Loucy (cell line): Measurements from ENCODE around the gene RNF7.

Experiments used
- H2AFZ ChIP-seq: fragments of 200-600 bp; sonication (generic); 2 replicates; pipeline ENCODE4 v1.6.0; 2016; ENCODE audit warnings: antibody characterized with exemption, mild to moderate bottlenecking, low read length, moderate library complexity
- H3F3A ChIP-seq: fragments of 200-600 bp; 2 replicates; pipeline ENCODE4 v1.6.0; 2016; ENCODE audit warnings: antibody characterized with exemption, low read depth, mild to moderate bottlenecking
- H3K27me3 ChIP-seq: fragments of 200-600 bp; sonication (generic); 2 replicates; pipeline ENCODE4 v1.6.1; 2014; ENCODE audit warnings: low read length, mild to moderate bottlenecking; ENCODE audit not compliant: insufficient read depth, poor library complexity, severe bottlenecking
- H3K36me3 ChIP-seq: fragments of 200-600 bp; sonication (generic); 2 replicates; pipeline ENCODE4 v1.6.1; 2016; ENCODE audit warnings: low read length; ENCODE audit not compliant: insufficient read depth
- H3K4me1 ChIP-seq: fragments of 200-600 bp; sonication (generic); 2 replicates; pipeline ENCODE4 v1.5.1; 2014; ENCODE audit warnings: low read length, mild to moderate bottlenecking; ENCODE audit not compliant: insufficient read depth, poor library complexity, severe bottlenecking
- H3K4me2 ChIP-seq: fragments of 200-600 bp; sonication (generic); 2 replicates; pipeline ENCODE4 v1.6.0; 2014; ENCODE audit warnings: antibody characterized with exemption, low read length, low read depth, mild to moderate bottlenecking; ENCODE audit not compliant: poor library complexity, severe bottlenecking
- H3K4me3 ChIP-seq: fragments of 200-600 bp; sonication (generic); 2 replicates; pipeline ENCODE4 v1.5.1; 2014; ENCODE audit warnings: low read length, mild to moderate bottlenecking, mixed read lengths; ENCODE audit not compliant: poor library complexity, severe bottlenecking
- H3K79me2 ChIP-seq: fragments of 200-600 bp; sonication (generic); 2 replicates; pipeline ENCODE4 v1.6.1; 2014; ENCODE audit warnings: low read length; ENCODE audit not compliant: insufficient read depth
- H3K9ac ChIP-seq: fragments of 200-600 bp; sonication (generic); 2 replicates; pipeline ENCODE4 v1.6.0; 2014; ENCODE audit warnings: mild to moderate bottlenecking, low read depth, low read length, moderate library complexity; ENCODE audit not compliant: poor library complexity, severe bottlenecking
- H3K9me2 ChIP-seq: fragments of 200-600 bp; sonication (generic); replicated peaks from 2 replicates; pipeline ENCODE4 v1.6.1; 2016; ENCODE audit warnings: low read depth, low read length, mixed read lengths
- H3K9me3 ChIP-seq: fragments of 200-600 bp; sonication (generic); 2 replicates; pipeline ENCODE4 v1.6.1; 2014; ENCODE audit warnings: mild to moderate bottlenecking, antibody characterized with exemption, low read length, low read depth; ENCODE audit not compliant: insufficient read depth
- H4K20me1 ChIP-seq: fragments of 200-600 bp; sonication (generic); 2 replicates; pipeline ENCODE4 v1.6.0; 2014; ENCODE audit warnings: antibody characterized with exemption, low read length, mild to moderate bottlenecking; ENCODE audit not compliant: insufficient read depth, poor library complexity, severe bottlenecking
- EZH2phosphoT487 ChIP-seq: fragments of 200-600 bp; IDR thresholded peaks from 2 replicates; pipeline ENCODE4 v1.6.1; 2018; ENCODE audit warnings: antibody characterized with exemption, mild to moderate bottlenecking, moderate library complexity, borderline replicate concordance
- TF ChIP-seq, protein P1 (sequence below): fragments of 200-600 bp; sonication (generic); conservative IDR thresholded peaks from 2 replicates; pipeline ENCODE4 v1.5.1; 2014; ENCODE audit warnings: mild to moderate bottlenecking, antibody characterized with exemption, low read length

The RNF7 gene

DNA sequence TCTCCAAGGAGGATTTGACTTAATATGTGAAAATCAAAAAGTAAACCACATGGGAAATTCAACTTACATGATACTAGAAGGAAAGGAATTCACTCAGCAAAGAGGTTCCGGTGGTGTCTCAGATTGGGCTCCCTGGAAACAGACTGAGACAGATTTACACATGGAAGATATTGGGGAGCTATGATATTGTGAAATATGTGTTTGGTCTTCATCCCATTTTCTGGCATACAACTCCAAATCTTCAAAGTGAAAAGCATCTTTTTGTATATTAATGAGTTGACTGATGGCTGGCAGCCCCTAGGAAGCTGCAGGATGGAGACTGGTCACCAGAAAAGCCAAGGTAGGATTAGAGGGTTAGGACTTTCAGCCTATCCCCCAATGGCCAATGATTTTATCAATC, 54.4 kb downstream of the RNF7 start:
- Histone ChIP-seq H3K9ac (no peak overlapping the region), H3K36me3 (no peaks in the 10 kb centered on the region), H2AFZ (no peak overlapping the region), H3K4me3 (no peak overlapping the region), H3F3A (peaks cover 12% of the 10 kb centered on the region), H3K4me1 (peaks cover 33% of the 10 kb centered on the region), H3K9me3 (no peaks in the 10 kb centered on the region), H3K27me3 (no peaks in the 10 kb centered on the region), H3K4me2 (no peak overlapping the region), H4K20me1 (no peaks in the 10 kb centered on the region), H3K79me2 (no peaks in the 10 kb centered on the region), H3K9me2 (no peaks in the 10 kb centered on the region)
- no peak for TF ChIP-seq EZH2phosphoT487
- TF ChIP-seq, protein P1, sequence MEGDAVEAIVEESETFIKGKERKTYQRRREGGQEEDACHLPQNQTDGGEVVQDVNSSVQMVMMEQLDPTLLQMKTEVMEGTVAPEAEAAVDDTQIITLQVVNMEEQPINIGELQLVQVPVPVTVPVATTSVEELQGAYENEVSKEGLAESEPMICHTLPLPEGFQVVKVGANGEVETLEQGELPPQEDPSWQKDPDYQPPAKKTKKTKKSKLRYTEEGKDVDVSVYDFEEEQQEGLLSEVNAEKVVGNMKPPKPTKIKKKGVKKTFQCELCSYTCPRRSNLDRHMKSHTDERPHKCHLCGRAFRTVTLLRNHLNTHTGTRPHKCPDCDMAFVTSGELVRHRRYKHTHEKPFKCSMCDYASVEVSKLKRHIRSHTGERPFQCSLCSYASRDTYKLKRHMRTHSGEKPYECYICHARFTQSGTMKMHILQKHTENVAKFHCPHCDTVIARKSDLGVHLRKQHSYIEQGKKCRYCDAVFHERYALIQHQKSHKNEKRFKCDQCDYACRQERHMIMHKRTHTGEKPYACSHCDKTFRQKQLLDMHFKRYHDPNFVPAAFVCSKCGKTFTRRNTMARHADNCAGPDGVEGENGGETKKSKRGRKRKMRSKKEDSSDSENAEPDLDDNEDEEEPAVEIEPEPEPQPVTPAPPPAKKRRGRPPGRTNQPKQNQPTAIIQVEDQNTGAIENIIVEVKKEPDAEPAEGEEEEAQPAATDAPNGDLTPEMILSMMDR: no peak

DNA sequence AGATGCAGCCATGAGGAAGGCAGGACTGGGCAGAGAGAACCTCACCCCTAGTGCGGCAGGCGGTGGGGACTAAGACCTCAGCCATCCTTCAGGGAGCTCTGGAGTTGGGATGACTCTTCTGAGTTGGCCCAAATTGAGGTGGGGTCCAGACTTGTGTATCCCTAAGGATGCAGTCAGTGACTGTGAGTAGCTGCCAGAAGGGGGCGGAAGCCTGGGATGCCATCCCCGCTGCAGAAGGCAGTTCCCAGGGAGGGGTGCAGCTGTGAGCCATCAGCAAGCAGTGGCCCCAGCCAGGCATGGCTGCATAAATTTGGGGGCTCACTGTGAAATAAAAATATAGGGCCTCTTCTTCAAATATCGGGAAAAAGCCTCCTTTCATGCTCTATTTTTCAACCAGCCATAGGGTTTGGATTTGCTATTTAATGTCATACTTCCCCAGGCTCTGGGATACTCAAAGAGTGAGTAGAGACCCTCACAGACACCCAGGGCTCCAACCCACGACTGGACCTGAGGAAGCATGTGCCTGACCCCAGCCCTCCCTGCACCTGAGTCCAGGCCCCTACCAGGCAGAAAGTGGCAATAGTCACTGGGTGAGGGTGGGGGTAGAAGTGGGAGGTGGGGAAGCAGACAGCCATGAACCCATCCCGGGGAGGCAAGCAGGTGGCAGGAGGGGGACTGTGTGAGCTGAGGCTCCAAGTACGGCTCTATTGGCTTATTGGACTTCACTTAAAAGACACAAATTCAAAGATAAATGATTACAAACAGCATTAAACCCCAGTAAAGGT, 55.6 kb downstream of the RNF7 start:
- H3K27me3 ChIP-seq: no peaks in the 10 kb centered on the region
- H3K79me2 ChIP-seq: peaks cover 7% of the 10 kb centered on the region; the same call in 1 of the 2 replicates
- no peak overlapping the region for H2AFZ ChIP-seq
- no peak overlapping the region for H3K9ac ChIP-seq
- H3K9me2 ChIP-seq: no peaks in the 10 kb centered on the region
- H3K4me3 ChIP-seq: no peak overlapping the region
- no peaks in the 10 kb centered on the region for H4K20me1 ChIP-seq
- H3K4me1 ChIP-seq: peaks cover 45% of the 10 kb centered on the region
- TF ChIP-seq, protein P1: 0 out of 2 replicates have a peak, but pooled peaks have one; percentile 11
- no peak for TF ChIP-seq EZH2phosphoT487
- H3K4me2 ChIP-seq: no peak overlapping the region
- H3K9me3 ChIP-seq: no peaks in the 10 kb centered on the region
- peaks cover 12% of the 10 kb centered on the region for H3F3A ChIP-seq
- H3K36me3 ChIP-seq: no peaks in the 10 kb centered on the region

DNA sequence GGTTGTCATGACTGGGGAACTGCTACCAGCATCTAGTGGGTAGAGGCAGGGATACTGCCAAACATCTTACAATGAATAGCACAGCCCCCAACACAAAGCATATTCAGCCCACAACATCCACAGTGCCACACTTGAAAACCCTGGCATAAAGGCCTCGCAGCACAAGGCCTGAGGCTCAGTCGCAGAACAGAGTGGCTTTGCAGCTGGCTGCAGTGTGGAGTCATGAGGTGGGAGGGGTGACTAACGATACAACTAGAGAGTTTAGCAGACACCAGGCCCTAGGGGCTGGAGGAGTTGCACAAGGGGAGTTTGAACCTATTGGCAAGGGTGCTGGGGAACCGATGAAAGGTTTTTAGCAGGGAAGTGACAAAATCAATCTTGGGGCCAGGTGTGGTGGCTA, 57.2 kb downstream of the RNF7 start:
- H3K4me3 ChIP-seq: no peak overlapping the region
- no peaks in the 10 kb centered on the region for H3K27me3 ChIP-seq
- H3K9me3 ChIP-seq: no peaks in the 10 kb centered on the region

More for the DNA sequence above, 57.2 kb downstream of the RNF7 start:
- H3K4me2 ChIP-seq: peak overlapping the region; percentile 92
- H4K20me1 ChIP-seq: no peaks in the 10 kb centered on the region
- peaks cover 12% of the 10 kb centered on the region for H3F3A ChIP-seq
- no peaks in the 10 kb centered on the region for H3K9me2 ChIP-seq
- peaks cover 7% of the 10 kb centered on the region; the same call in 1 of the 2 replicates for H3K79me2 ChIP-seq
- 0 out of 2 replicates have a peak overlapping the region, but pooled peaks have one; percentile 13 for H2AFZ ChIP-seq
- TF ChIP-seq, protein P1: no peak
- TF ChIP-seq EZH2phosphoT487: no peak
- H3K36me3 ChIP-seq: no peaks in the 10 kb centered on the region
- H3K9ac ChIP-seq: peak overlapping the region; percentile 91
- peaks cover 49% of the 10 kb centered on the region for H3K4me1 ChIP-seq
